Spleen (tissue), 11 donors: ENCODE data around the gene GPR3. TPM values are rescaled to one million over a fixed set of nuclear protein-coding genes. Genes with fewer than 3 reads are reported as not detected.
A peak's percentile ranks its signal among the peaks of the same experiment; 100 is the strongest.

Experiments
- DNase-seq: peaks from one replicate; pipeline ENCODE4 v3.0.0-alpha.2; 2020
- H3K27ac ChIP-seq, 8 donors: fragments of 200-600 bp; sonication (generic) in 7 of 8; 1 replicate in 4 of 8; 2 replicates in 4 of 8; pipeline versions ENCODE4 v1.5.0 to v1.8.0; 2016 to 2021; ENCODE audit warnings: inconsistent platforms in 4 of 8, mild to moderate bottlenecking in 4 of 8, moderate library complexity in 1 of 8
- H3K27me3 ChIP-seq, 7 donors: fragments of 200-600 bp; sonication (generic) in 6 of 7; replicated peaks in 1 of 7; 1 replicate in 4 of 7; 2 replicates in 3 of 7; pipeline versions ENCODE4 v1.5.0 to v1.8.0; 2016 to 2021; ENCODE audit warnings: inconsistent platforms in 3 of 7, mild to moderate bottlenecking in 1 of 7
- H3K36me3 ChIP-seq, 6 donors: fragments of 200-600 bp; sonication (generic) in 5 of 6; 1 replicate in 4 of 6; 2 replicates in 2 of 6; pipeline versions ENCODE4 v1.5.0 to v1.8.0; 2016 to 2021; ENCODE audit warnings: inconsistent platforms in 2 of 6
- H3K4me1 ChIP-seq, 6 donors: fragments of 200-600 bp; sonication (generic) in 5 of 6; 1 replicate in 3 of 6; 2 replicates in 3 of 6; pipeline versions ENCODE4 v1.5.0 to v1.8.0; 2016 to 2021; ENCODE audit warnings: inconsistent platforms in 3 of 6
- H3K4me3 ChIP-seq, 8 donors: fragments of 200-600 bp; sonication (generic) in 7 of 8; 1 replicate in 4 of 8; 2 replicates in 4 of 8; pipeline versions ENCODE4 v1.5.0 to v1.8.0; 2016 to 2021; ENCODE audit warnings: inconsistent platforms in 4 of 8, mild to moderate bottlenecking in 4 of 8, moderate library complexity in 2 of 8
- H3K9me3 ChIP-seq, 8 donors: fragments of 200-600 bp; sonication (generic) in 7 of 8; 1 replicate in 4 of 8; 2 replicates in 4 of 8; pipeline versions ENCODE4 v1.5.0 to v1.8.0; 2016 to 2021; ENCODE audit warnings: inconsistent platforms in 4 of 8
- POLR2A ChIP-seq, 3 donors: fragments of 450-650 bp; IDR thresholded peaks; one replicate each; pipeline ENCODE4 v1.5.1; 2017; ENCODE audit warnings: antibody characterized with exemption in 3 of 3, mild to moderate bottlenecking in 1 of 3
- POLR2AphosphoS5 ChIP-seq, 3 donors: sonication (generic); formaldehyde crosslinking; IDR thresholded peaks; one replicate each; pipeline ENCODE4 v1.5.1; 2017; ENCODE audit warnings: antibody characterized with exemption in 3 of 3
- WGBS, 5 donors: extraction: QIAGEN DNeasy Blood & Tissue Kit in 3 of 5; methylation state at CpG; one replicate each; pipeline versions ENCODE4 v1.1.5 to v1.1.7; 2013 to 2018; 5-methylcytosine and 5-hydroxymethylcytosine counted together
- intact Hi-C: fragments of 100-400 bp; cut with DNase I; formaldehyde crosslinking; loops from one replicate; pipeline ENCODE4 v1.15.0; 2023; ENCODE audit warnings: low total_unique reads
- polyA plus RNA-seq, 3 donors: library from polyadenylated mRNA; stranded (reverse); fragments of 200-250 nt; gene quantifications; one replicate each; pipeline ENCODE4 v1.2.1, GENCODE V29; 2013
- total RNA-seq, 7 donors: library from RNA; depleted of rRNA in 3 of 7; stranded (reverse); fragments of >200 nt in 3 of 7; fragmentation: NEBNext Ultra II Directional in 4 of 7; extraction: Animal tissue kit (Norgen Biotek cat#: 25700) in 4 of 7; gene quantifications; one replicate each; pipeline versions ENCODE4 v1.1.0 to v1.2.1, GENCODE V29; 2016 to 2021
- donor health status: healthy with polysubstance abuse.
- donor health status: DM: no; HTN: no; CAD: no; lungs with moderate emphysema.
- donor health status: DM: no; HTN: no; CAD: no.
- donor health status: Bipolar disorder and iron deficiency.
- donor health status: healthy.
- donor health status: DM: no; HTN: no; CAD: no.
- donor health status: DM: yes; HTN: yes; CAD: no.

GPR3 gene
- total and polyA plus RNA-seq, 10 donors: 0.05 to 0.40 (median 0.16) TPM; not detected in 4

GRCh38 chr1:27439150-27439549, 46.7 kb downstream of the GPR3 start:
- TF ChIP-seq POLR2A (IDR thresholded peaks at IDR 0.05): no peak
- no peak overlapping the region for H3K4me3 ChIP-seq
- no peaks in the 10 kb centered on the region for H3K9me3 ChIP-seq
- peaks cover 0 to 39% (median 0%) of the 10 kb centered on the region in 6 donors for H3K36me3 ChIP-seq
- no peak for DNase-seq
- H3K4me1 ChIP-seq: peaks cover 49 to 98% (median 76%) of the 10 kb centered on the region in 6 donors
- intact Hi-C loops: no loop called here
- H3K27ac ChIP-seq: peak overlapping the region; percentile 16 to 90 (median 83)
- no peaks in the 10 kb centered on the region for H3K27me3 ChIP-seq
- WGBS, 5 donors: 39 to 55% (median 50%) methylated on average over 2 of the region's 2 CpGs

- H3K4me1 ChIP-seq: peaks cover 19 to 97% (median 57%) of the 10 kb centered on the region in 6 donors
- H3K27me3 ChIP-seq: no peaks in the 10 kb centered on the region
- intact Hi-C loops: no loop called here
- 38 to 68% (median 54%) methylated on average over 1 of the region's 1 CpG for whole genome bisulfite sequencing, 5 donors
- H3K27ac ChIP-seq: peak overlapping the region in 5 of 8 donors; percentile 41 to 64 (median 58)
- no peaks in the 10 kb centered on the region for H3K9me3 ChIP-seq
- no peak for DNase-seq
- no peak for TF ChIP-seq POLR2AphosphoS5 (IDR thresholded peaks at IDR 0.05)
- no peak overlapping the region for H3K4me3 ChIP-seq
- H3K36me3 ChIP-seq: peaks cover 0 to 69% (median 5%) of the 10 kb centered on the region in 6 donors
These were observed 52.2 kb downstream of the GPR3 start for GRCh38 chr1:27444632-27445031.

Other genes starting within 250 kb of the GPR3 start
- 10 to 100 TPM; 21.2 to 40.4 (median 35.0) TPM for gene SLC9A1, start 237.5 kb upstream of the GPR3 start, total RNA-seq
- 10 to 100 TPM in 1 of 3 donors, 1 to 10 TPM in 2; 6.0 to 14.8 (median 7.7) TPM for gene SLC9A1, start 237.5 kb upstream of the GPR3 start, polyA plus RNA-seq
- gene WDTC1, start 158.0 kb upstream of the GPR3 start, total RNA-seq: 10 to 100 TPM; 43.4 to 56.5 (median 49.4) TPM
- 10 to 100 TPM in 1 of 3 donors, 1 to 10 TPM in 2; 7.7 to 21.1 (median 8.5) TPM for gene WDTC1, start 158.0 kb upstream of the GPR3 start, polyA plus RNA-seq
- 10 to 100 TPM; 25.4 to 33.2 (median 31.6) TPM for gene TMEM222, start 70.5 kb upstream of the GPR3 start, total RNA-seq
- 10 to 100 TPM; 31.4 to 38.9 (median 34.1) TPM for gene TMEM222, start 70.5 kb upstream of the GPR3 start, polyA plus RNA-seq
- gene SYTL1, start 50.6 kb upstream of the GPR3 start, total RNA-seq: 10 to 100 TPM; 54.9 to 97.0 (median 63.2) TPM
- 100 to 1,000 TPM; 111 to 208 (median 159) TPM for gene SYTL1, start 50.6 kb upstream of the GPR3 start, polyA plus RNA-seq
- gene MAP3K6, start 25.7 kb upstream of the GPR3 start, total RNA-seq: 10 to 100 TPM; 20.4 to 55.0 (median 38.0) TPM
- gene MAP3K6, start 25.7 kb upstream of the GPR3 start, polyA plus RNA-seq: 10 to 100 TPM; 20.3 to 31.7 (median 29.6) TPM
- gene FCN3, start 17.8 kb upstream of the GPR3 start, total RNA-seq: 10 to 100 TPM in 3 of 7 donors, 1 to 10 TPM in 4; 4.4 to 21.7 (median 7.7) TPM
- 10 to 100 TPM in 2 of 3 donors, 1 to 10 TPM in 1; 3.7 to 14.4 (median 11.7) TPM for gene FCN3, start 17.8 kb upstream of the GPR3 start, polyA plus RNA-seq
- gene CD164L2, start 9.3 kb upstream of the GPR3 start, total RNA-seq: not detected
- under 1 TPM in 1 of 3 donors, not detected in 2; 0.06 TPM for gene CD164L2, start 9.3 kb upstream of the GPR3 start, polyA plus RNA-seq
- 100 to 1,000 TPM in 4 of 7 donors, 10 to 100 TPM in 3; 92.1 to 196 (median 129) TPM for gene WASF2, start 97.5 kb downstream of the GPR3 start, total RNA-seq
- gene WASF2, start 97.5 kb downstream of the GPR3 start, polyA plus RNA-seq: 10 to 100 TPM; 17.2 to 36.8 (median 23.5) TPM
- gene AHDC1, start 211.5 kb downstream of the GPR3 start, total RNA-seq: 100 to 1,000 TPM in 1 of 7 donors, 10 to 100 TPM in 6; 35.1 to 104 (median 54.6) TPM
- 10 to 100 TPM in 1 of 3 donors, 1 to 10 TPM in 2; 3.2 to 24.2 (median 4.3) TPM for gene AHDC1, start 211.5 kb downstream of the GPR3 start, polyA plus RNA-seq
- gene FGR, start 242.6 kb downstream of the GPR3 start, total RNA-seq: 100 to 1,000 TPM in 6 of 7 donors, 10 to 100 TPM in 1; 90.5 to 249 (median 134) TPM
- gene FGR, start 242.6 kb downstream of the GPR3 start, polyA plus RNA-seq: 10 to 100 TPM; 44.7 to 94.2 (median 78.6) TPM